Loucy (cell line): Measurements from ENCODE around the gene ADCY7.

Experiments used
- H2AFZ ChIP-seq: fragments of 200-600 bp; sonication (generic); 2 replicates; pipeline ENCODE4 v1.6.0; 2016; ENCODE audit warnings: antibody characterized with exemption, mild to moderate bottlenecking, low read length, moderate library complexity
- H3F3A ChIP-seq: fragments of 200-600 bp; 2 replicates; pipeline ENCODE4 v1.6.0; 2016; ENCODE audit warnings: antibody characterized with exemption, low read depth, mild to moderate bottlenecking
- H3K27me3 ChIP-seq: fragments of 200-600 bp; sonication (generic); 2 replicates; pipeline ENCODE4 v1.6.1; 2014; ENCODE audit warnings: low read length, mild to moderate bottlenecking; ENCODE audit not compliant: insufficient read depth, poor library complexity, severe bottlenecking
- H3K36me3 ChIP-seq: fragments of 200-600 bp; sonication (generic); 2 replicates; pipeline ENCODE4 v1.6.1; 2016; ENCODE audit warnings: low read length; ENCODE audit not compliant: insufficient read depth
- H3K4me1 ChIP-seq: fragments of 200-600 bp; sonication (generic); 2 replicates; pipeline ENCODE4 v1.5.1; 2014; ENCODE audit warnings: low read length, mild to moderate bottlenecking; ENCODE audit not compliant: insufficient read depth, poor library complexity, severe bottlenecking
- H3K4me2 ChIP-seq: fragments of 200-600 bp; sonication (generic); 2 replicates; pipeline ENCODE4 v1.6.0; 2014; ENCODE audit warnings: antibody characterized with exemption, low read length, low read depth, mild to moderate bottlenecking; ENCODE audit not compliant: poor library complexity, severe bottlenecking
- H3K4me3 ChIP-seq: fragments of 200-600 bp; sonication (generic); 2 replicates; pipeline ENCODE4 v1.5.1; 2014; ENCODE audit warnings: low read length, mild to moderate bottlenecking, mixed read lengths; ENCODE audit not compliant: poor library complexity, severe bottlenecking
- H3K79me2 ChIP-seq: fragments of 200-600 bp; sonication (generic); 2 replicates; pipeline ENCODE4 v1.6.1; 2014; ENCODE audit warnings: low read length; ENCODE audit not compliant: insufficient read depth
- H3K9ac ChIP-seq: fragments of 200-600 bp; sonication (generic); 2 replicates; pipeline ENCODE4 v1.6.0; 2014; ENCODE audit warnings: mild to moderate bottlenecking, low read depth, low read length, moderate library complexity; ENCODE audit not compliant: poor library complexity, severe bottlenecking
- H3K9me2 ChIP-seq: fragments of 200-600 bp; sonication (generic); replicated peaks from 2 replicates; pipeline ENCODE4 v1.6.1; 2016; ENCODE audit warnings: low read depth, low read length, mixed read lengths
- H3K9me3 ChIP-seq: fragments of 200-600 bp; sonication (generic); 2 replicates; pipeline ENCODE4 v1.6.1; 2014; ENCODE audit warnings: mild to moderate bottlenecking, antibody characterized with exemption, low read length, low read depth; ENCODE audit not compliant: insufficient read depth
- H4K20me1 ChIP-seq: fragments of 200-600 bp; sonication (generic); 2 replicates; pipeline ENCODE4 v1.6.0; 2014; ENCODE audit warnings: antibody characterized with exemption, low read length, mild to moderate bottlenecking; ENCODE audit not compliant: insufficient read depth, poor library complexity, severe bottlenecking
- EZH2phosphoT487 ChIP-seq: fragments of 200-600 bp; IDR thresholded peaks from 2 replicates; pipeline ENCODE4 v1.6.1; 2018; ENCODE audit warnings: antibody characterized with exemption, mild to moderate bottlenecking, moderate library complexity, borderline replicate concordance
- TF ChIP-seq, protein P1 (sequence below): fragments of 200-600 bp; sonication (generic); conservative IDR thresholded peaks from 2 replicates; pipeline ENCODE4 v1.5.1; 2014; ENCODE audit warnings: mild to moderate bottlenecking, antibody characterized with exemption, low read length

Gene ADCY7

DNA sequence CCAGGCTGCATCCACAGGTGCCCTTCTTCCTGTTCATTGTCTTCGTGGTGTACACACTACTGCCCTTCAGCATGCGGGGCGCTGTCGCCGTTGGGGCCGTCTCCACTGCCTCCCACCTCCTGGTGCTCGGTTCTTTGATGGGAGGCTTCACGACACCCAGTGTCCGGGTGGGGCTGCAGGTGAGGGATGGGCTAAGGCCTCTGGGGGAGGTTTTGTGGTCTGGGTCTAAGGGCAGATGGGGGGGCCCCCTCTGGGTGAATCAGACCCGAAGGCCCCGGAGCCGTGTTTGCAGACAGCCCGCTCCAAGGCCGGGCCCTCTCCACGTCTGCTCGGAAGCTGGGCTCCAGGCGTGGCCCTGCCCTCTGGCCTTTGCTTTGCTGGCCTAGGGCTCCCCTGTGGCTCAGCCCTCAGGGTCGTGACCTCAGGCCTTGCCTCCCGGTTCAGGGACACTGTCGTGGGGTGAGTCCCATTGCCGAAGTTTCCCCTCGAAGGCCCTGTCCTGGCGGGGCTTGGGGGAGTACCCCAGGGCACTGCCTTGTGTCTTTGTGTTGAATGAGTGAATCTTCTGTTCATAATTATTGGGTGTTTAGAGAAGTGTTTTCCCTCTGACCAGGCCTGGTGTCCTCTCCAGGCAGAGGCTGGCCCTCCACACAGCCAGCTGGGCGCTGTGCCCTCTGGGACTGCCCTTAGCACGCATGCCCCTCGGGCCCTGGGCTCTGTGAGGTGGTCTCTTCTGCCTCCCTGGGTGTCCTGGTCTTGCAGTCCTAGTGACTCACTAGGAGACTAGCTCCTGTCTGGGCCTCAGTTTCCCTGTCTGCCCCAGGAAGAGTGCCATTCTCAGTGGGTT lies 25.6 kb downstream of the ADCY7 start:
- peaks cover 4% of the 10 kb centered on the region for H4K20me1 ChIP-seq
- no peaks in the 10 kb centered on the region for H3K4me1 ChIP-seq
- H2AFZ ChIP-seq = no peak overlapping the region
- TF ChIP-seq EZH2phosphoT487 = no peak
- TF ChIP-seq, protein P1, sequence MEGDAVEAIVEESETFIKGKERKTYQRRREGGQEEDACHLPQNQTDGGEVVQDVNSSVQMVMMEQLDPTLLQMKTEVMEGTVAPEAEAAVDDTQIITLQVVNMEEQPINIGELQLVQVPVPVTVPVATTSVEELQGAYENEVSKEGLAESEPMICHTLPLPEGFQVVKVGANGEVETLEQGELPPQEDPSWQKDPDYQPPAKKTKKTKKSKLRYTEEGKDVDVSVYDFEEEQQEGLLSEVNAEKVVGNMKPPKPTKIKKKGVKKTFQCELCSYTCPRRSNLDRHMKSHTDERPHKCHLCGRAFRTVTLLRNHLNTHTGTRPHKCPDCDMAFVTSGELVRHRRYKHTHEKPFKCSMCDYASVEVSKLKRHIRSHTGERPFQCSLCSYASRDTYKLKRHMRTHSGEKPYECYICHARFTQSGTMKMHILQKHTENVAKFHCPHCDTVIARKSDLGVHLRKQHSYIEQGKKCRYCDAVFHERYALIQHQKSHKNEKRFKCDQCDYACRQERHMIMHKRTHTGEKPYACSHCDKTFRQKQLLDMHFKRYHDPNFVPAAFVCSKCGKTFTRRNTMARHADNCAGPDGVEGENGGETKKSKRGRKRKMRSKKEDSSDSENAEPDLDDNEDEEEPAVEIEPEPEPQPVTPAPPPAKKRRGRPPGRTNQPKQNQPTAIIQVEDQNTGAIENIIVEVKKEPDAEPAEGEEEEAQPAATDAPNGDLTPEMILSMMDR = no peak
- no peaks in the 10 kb centered on the region for H3F3A ChIP-seq
- no peak overlapping the region for H3K4me2 ChIP-seq
- H3K4me3 ChIP-seq = no peak overlapping the region
- no peaks in the 10 kb centered on the region for H3K9me2 ChIP-seq
- peaks cover 32% of the 10 kb centered on the region for H3K79me2 ChIP-seq
- H3K9me3 ChIP-seq = no peaks in the 10 kb centered on the region
- peaks cover 80% of the 10 kb centered on the region; the same call in 1 of the 2 replicates for H3K36me3 ChIP-seq
- no peaks in the 10 kb centered on the region for H3K27me3 ChIP-seq
- H3K9ac ChIP-seq = no peak overlapping the region

DNA sequence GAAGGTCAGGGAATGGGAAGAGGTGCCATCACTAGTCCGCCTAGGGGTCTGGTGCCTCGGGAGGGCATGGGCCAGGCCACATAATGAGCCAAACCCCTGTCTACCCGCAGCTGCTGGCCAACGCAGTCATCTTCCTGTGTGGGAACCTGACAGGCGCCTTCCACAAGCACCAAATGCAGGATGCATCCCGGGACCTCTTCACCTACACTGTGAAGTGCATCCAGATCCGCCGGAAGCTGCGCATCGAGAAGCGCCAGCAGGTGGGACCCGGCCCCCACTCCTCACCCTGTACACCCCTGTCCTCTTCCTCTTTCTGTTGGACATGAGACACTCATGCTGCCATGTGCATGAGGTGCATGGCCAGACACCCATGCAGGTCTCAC lies 26.2 kb downstream of the ADCY7 start:
- no peaks in the 10 kb centered on the region for H3K9me2 ChIP-seq
- H3K4me2 ChIP-seq = no peak overlapping the region

DNA sequence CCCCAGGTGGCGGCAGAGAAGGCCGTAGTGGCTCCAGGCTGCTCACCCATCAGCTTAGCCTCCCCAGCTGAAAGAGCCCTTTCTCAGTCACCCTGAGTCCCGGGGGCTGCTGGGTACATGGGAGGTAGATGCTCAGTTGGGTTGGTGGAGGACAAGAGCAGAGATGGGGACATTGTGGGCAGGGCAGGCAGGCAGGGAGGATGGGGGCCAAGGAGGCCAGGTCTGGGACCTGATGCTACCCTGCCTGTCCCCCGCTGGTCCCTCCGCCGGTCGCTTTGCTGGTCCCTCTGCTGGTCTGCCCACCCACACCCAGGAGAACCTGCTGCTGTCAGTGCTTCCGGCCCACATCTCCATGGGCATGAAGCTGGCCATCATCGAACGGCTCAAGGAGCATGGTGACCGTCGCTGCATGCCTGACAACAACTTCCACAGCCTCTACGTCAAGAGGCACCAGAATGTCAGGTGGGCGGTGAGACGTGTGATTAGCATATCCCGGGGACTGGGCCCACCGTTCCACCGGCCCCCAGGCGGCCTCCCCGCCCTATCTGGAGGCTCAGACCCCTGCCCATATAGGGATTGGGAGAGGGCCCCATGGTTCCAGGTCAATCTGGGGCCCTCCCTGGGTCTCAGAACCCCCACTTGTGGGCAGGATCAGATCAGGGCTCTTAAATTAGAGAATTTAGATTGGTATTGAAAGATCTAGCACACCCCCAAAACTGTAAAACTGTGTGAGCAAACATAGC lies 26.9 kb downstream of the ADCY7 start:
- H4K20me1 ChIP-seq = peaks cover 4% of the 10 kb centered on the region
- no peaks in the 10 kb centered on the region for H3K4me1 ChIP-seq
- H3K9ac ChIP-seq = no peak overlapping the region
- H2AFZ ChIP-seq = no peak overlapping the region
- H3K9me3 ChIP-seq = no peaks in the 10 kb centered on the region
- no peaks in the 10 kb centered on the region for H3F3A ChIP-seq
- H3K27me3 ChIP-seq = no peaks in the 10 kb centered on the region
- no peak overlapping the region for H3K4me2 ChIP-seq
- H3K79me2 ChIP-seq = peaks cover 20% of the 10 kb centered on the region; the same call in 1 of the 2 replicates
- no peak for TF ChIP-seq EZH2phosphoT487
- TF ChIP-seq, protein P1 = no peak
- no peak overlapping the region for H3K4me3 ChIP-seq
- peaks cover 82% of the 10 kb centered on the region; the same call in 1 of the 2 replicates for H3K36me3 ChIP-seq
- no peaks in the 10 kb centered on the region for H3K9me2 ChIP-seq

More for the DNA sequence above, 26.2 kb downstream of the ADCY7 start:
- Histone ChIP-seq H3K9ac (no peak overlapping the region), H2AFZ (no peak overlapping the region), H3K4me1 (no peaks in the 10 kb centered on the region), H4K20me1 (peaks cover 4% of the 10 kb centered on the region), H3K9me3 (no peaks in the 10 kb centered on the region), H3K79me2 (peaks cover 27% of the 10 kb centered on the region), H3K27me3 (no peaks in the 10 kb centered on the region), H3K4me3 (no peak overlapping the region), H3K36me3 (peaks cover 84% of the 10 kb centered on the region; the same call in 1 of the 2 replicates), H3F3A (no peaks in the 10 kb centered on the region)
- TF ChIP-seq EZH2phosphoT487 = no peak
- TF ChIP-seq, protein P1 = no peak
